NCI-H2196 (cell line): ENCODE measurements around the gene ANKUB1.
A peak's percentile ranks its signal among the peaks of the same experiment; 100 is the strongest.

Source experiments
- DNase-seq: peaks from one replicate; lab custom pipeline; 2025; ENCODE audit not compliant: unreplicated experiment; lab: John Stamatoyannopoulos, UW

Gene ANKUB1

GRCh38 chr3:149809699-149810098 lies 17.3 kb upstream of the ANKUB1 start:
- DNase-seq: no peak

- peak; percentile 86 for DNase-seq
These were observed 16.0 kb upstream of the ANKUB1 start for GRCh38 chr3:149808209-149808829.

- DNase-seq: no peak
These were observed 13.9 kb upstream of the ANKUB1 start for GRCh38 chr3:149806171-149806778.

DNA sequence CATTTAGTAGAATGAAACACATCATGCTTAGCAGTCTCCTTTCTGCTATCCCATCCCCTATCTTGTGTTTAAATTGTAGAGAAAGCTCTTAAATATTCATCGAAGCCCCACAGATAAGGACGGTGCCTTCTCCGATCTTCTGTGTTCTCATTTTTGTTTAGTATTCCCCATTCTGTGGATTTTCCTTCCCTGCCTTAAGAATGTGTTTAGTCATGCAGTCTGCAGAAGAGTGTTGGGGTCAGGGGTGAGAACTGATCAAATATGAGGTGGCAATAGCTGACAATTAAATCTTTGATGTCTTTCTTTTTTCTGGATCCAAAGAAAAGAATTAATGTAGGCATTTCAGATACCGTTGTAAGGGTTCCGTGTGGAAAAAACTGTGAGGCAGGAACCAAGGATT lies 9.3 kb upstream of the ANKUB1 start:
- no peak for DNase-seq

DNA sequence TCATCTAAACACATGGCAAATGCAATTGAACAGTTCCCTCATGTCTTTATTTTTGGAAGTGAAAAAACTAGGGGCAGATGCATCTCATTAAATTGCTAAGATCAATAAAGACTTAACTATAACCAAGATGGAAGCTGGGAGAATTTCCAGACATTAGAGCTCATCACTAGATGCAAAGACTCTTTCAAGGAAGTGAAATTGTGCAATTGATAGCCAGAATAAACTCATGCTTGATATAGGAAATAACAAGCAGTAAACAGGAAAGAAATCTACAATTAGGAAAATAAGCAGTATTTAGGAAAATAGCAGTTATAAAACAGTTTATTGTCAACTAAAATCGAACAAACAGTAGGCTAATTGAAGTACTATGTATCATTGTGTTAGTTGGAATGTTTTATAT lies 8.8 kb upstream of the ANKUB1 start:
- DNase-seq: no peak

DNA sequence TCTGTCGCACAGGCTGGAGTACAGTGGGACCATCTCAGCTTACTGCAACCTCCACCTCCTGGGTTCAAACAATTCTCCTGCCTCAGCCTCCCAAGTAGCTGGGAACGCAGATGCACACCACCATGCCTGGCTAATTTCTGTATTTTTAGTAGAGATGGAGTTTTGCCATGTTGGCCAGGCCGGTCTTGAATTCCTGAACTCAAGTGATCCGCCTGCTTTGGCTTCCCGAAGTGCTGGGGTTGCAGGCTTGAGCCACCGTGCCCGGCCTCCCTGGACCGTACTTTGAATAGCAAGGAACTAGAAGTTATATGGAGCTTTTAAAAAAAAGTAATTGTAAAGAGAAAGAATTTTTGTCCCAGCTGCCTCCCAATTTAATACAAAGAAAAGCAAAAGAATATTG lies 8.3 kb upstream of the ANKUB1 start:
- no peak for DNase-seq

DNA sequence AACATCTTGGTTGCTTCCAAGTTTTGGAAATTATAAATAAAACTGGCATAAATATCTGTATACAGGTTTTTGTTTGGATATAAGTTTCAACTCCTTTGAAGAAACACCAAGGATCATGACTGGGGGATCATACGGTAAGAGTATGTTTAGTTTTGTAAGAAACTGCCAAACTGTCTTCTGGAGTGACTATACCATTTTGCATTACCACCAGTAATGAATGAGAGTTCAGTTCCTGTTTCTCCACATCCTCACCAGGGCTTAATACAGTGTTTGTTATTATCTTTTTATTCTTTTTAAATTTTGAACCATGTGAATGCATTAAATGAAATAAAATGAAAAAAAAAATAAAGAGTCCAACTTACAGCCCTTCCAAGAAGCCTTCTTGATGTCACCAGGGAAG lies 3.7 kb upstream of the ANKUB1 start:
- no peak for DNase-seq

- no peak for DNase-seq
These were observed 1.7 kb downstream of the ANKUB1 start for GRCh38 chr3:149790698-149791097.

- DNase-seq: no peak
These were observed 2.1 kb downstream of the ANKUB1 start for GRCh38 chr3:149790268-149790667.

DNA sequence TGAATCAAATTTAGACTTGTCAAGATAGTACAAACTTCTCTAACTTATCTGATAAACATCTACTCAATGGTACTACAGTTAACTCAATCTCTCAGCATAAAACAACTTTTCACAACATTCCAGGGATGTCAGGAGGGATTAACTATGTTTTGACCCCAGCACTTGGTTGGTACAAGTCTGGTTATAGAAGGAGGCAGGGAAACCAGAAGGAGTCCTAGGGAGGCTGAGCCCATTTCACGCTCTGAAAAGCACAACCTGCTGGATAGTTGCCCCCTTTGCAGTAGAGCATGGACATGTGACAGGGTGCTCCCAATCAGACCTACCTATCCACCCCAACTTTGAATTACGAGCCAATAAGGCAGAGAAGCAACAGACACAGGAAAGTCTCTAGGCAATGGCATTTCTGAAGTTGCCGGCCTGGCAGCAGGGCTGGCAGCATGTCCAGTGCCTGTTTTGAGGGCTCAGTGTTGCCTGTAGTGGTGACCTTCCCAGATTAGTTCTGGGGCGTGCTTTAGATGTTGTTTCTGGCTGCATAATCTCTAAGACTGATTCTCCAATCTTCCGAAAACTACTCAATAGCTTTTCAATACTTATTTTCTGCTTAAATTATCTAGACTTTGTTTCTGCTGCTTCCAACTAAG lies 8.2 kb downstream of the ANKUB1 start:
- no peak for DNase-seq

DNA sequence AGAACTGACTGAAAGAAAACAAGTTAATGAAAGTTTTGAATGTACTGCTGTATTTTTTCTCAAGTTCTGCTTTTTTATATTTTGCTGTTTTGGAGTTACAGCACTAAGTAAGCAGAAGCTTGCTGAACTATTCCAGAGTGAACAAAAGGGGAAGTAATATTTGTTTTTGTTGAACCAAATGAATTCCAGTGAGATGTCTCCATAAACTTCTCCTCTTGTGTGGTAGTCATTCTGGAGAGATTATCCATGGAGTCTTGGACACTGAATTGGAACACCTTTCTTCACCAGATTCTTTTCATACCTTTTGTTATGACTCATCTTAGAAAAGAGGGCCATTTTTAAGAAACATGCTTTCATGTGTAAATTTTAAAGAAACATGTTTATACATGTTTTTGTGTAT lies 8.8 kb downstream of the ANKUB1 start:
- no peak for DNase-seq

DNA sequence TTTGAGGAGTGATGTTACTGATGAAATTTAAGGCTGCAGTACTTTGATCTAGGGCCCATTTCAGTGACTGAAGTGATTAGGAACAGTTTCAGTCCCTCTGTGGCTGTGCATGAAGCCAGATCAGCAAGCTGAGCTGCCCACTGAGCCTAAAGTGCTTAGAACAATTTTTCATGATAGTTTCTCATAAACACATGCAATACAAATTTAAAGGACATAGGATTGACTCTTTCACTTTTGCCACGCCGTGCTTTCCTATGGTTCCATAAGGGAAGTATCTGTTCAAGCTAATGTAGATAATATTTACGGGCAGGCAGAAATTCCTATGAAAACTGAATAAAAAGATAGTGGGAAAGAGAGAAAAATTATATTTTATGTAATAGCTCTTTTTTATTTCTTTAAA lies 10.6 kb downstream of the ANKUB1 start:
- DNase-seq: no peak

DNA sequence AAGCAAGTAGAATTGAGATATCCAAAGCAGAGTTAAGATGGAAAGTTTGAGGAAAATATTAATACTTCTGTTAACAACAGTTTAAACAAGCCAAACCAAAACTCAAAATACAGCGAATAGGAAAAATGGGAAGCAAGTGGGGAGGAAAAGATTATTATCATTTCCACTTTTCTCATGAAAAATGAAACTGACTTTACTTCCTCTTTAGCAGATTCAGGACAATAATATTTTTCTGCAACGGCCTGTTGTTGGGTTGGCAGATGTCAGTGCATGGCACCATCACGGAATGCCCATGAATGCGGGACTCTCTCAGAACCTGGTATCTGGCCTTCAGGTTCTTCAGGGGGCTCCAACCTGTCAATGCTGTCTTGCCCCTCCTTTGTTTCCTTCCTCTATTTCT lies 11.1 kb downstream of the ANKUB1 start:
- no peak for DNase-seq

GRCh38 chr3:149777414-149778214 lies 14.7 kb downstream of the ANKUB1 start:
- no peak for DNase-seq

GRCh38 chr3:149776170-149776569 lies 16.2 kb downstream of the ANKUB1 start:
- DNase-seq: no peak

DNA sequence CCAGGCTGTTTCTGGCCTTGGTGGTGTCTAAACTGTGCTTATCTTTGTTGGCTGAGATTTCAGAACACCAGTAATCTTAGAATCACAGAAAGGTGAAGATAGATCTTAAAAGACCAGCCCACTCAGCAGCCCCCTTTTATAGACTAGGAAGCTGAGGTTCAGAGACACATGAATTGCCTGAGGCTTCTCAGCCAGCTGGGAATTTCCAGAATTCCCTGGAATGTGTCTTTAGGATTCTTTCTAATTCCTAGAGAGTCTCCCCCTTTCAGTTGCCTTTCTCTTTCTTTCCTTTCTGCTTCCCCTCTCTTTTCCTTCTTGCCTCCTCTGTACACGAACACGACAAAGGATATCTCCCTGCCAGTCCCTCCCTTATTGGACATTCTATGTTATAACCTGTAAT lies 19.5 kb downstream of the ANKUB1 start:
- no peak for DNase-seq

DNA sequence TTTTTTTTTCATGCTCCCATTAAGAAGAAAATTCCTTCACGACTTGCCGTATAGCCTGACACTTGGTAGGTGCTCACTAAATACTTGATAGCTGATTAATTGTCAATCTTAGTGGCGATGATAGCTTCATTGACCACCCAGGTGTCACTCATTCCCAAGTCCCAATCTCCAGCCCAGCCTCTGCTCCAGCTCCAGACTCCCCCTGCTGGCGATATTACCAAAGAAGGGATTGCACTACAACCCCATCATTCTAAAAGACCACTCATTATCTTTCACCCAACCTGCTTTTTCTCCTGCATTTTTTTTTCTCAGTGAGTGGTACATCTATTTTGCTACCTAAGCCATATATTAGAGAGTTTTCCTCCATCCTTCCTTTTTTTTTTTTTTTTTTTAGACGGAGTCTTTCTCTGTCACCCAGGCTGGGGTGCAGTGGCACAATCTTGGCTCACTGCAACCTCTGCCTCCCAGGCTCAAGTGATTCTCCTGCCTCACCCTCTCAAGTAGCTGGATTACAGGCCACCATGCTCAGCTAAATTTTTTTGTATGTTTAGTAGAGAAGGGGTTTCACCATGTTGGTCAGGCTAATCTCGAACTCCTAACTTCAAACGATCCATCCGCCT lies 20.6 kb downstream of the ANKUB1 start:
- peak; percentile 71 for DNase-seq

DNA sequence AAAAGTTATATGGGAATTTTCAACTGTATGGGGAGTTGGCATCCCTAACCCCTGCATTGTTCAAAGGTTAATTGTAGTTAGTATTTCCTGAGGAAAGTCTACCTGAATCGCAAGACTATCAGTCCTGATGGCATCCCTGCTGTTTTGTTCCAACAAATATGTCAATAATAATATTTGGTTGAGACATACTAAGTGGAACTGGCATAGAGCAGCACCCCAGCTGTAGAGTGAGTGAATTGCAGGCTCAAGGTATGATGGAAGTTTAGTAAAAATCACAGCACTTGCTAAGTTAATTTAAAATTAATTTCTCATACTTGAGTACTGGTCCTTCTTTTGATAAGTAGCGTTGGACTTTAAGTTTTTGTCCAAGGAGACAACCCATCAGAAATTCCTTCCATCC lies 22.1 kb downstream of the ANKUB1 start:
- no peak for DNase-seq

- no peak for DNase-seq
These were observed 23.6 kb downstream of the ANKUB1 start for GRCh38 chr3:149768704-149769103.

GRCh38 chr3:149767720-149768119 lies 24.6 kb downstream of the ANKUB1 start:
- no peak for DNase-seq

DNA sequence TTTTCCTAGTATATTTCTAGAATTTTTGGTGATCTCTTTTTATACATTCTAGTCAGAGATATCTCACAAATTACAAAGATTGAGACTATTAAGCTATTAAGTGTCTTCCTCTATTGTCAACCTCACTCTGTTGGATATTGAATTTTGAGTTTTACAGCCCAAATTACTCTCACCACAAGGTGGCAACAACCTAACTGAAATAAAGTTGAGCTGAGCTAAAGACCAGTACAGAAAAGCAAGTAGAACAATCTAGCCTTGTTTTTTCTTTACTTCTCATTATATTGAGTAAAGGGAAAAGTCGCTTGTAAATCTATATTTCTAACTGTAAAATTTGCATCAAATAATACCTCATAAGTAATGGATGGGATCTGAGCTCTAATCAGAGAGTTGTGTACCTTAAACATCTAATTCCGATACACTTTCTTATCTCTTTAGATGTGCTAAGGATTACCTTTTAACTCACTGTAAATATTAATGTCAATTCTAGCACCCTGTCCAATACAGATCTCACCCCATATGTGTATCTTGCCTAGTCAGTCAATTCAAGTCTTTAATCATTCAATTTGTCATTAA lies 26.5 kb downstream of the ANKUB1 start:
- DNase-seq: peak; percentile 19
